GM21360 (cell line): ENCODE measurements around the gene FRYL.

Experiments
- ATAC-seq: cut with Tn5 transposase; IDR thresholded peaks from one replicate; pipeline ENCODE4 v1.9.1; 2021; ENCODE audit warnings: mild to moderate bottlenecking, moderate library complexity; ENCODE audit not compliant: unreplicated experiment

The FRYL gene

GRCh38 chr4:48570646-48571220 is 209.3 kb downstream of the FRYL start:
- no peak for ATAC-seq

GRCh38 chr4:48566034-48566384 is 214.1 kb downstream of the FRYL start:
- no peak for ATAC-seq

- ATAC-seq, result no peak
Measured at GRCh38 chr4:48565362-48566033, 214.6 kb downstream of the FRYL start.

- ATAC-seq, result no peak
Measured at GRCh38 chr4:48564151-48564550, 215.9 kb downstream of the FRYL start.

- no peak for ATAC-seq
Measured at GRCh38 chr4:48558819-48559218, 221.3 kb downstream of the FRYL start.

- no peak for ATAC-seq
Measured at GRCh38 chr4:48558026-48558425, 222.1 kb downstream of the FRYL start.

- ATAC-seq, result no peak
Measured at GRCh38 chr4:48557478-48557877, 222.6 kb downstream of the FRYL start.

- ATAC-seq, result no peak
Measured at GRCh38 chr4:48556268-48556667, 223.8 kb downstream of the FRYL start.

GRCh38 chr4:48554606-48555005 is 225.5 kb downstream of the FRYL start:
- ATAC-seq, result no peak

- ATAC-seq, result no peak
Measured at GRCh38 chr4:48553720-48554119, 226.4 kb downstream of the FRYL start.

- no peak for ATAC-seq
Measured at GRCh38 chr4:48546336-48546735, 233.7 kb downstream of the FRYL start.

- ATAC-seq, result no peak
Measured at GRCh38 chr4:48543796-48544195, 236.3 kb downstream of the FRYL start.

GRCh38 chr4:48542888-48543287 is 237.2 kb downstream of the FRYL start:
- no peak for ATAC-seq

- no peak for ATAC-seq
Measured at GRCh38 chr4:48539597-48539996, 240.5 kb downstream of the FRYL start.

GRCh38 chr4:48538358-48538757 is 241.7 kb downstream of the FRYL start:
- no peak for ATAC-seq

- ATAC-seq, result no peak
Measured at GRCh38 chr4:48526406-48526805, 253.7 kb downstream of the FRYL start.

GRCh38 chr4:48518143-48518542 is 261.9 kb downstream of the FRYL start:
- ATAC-seq, result no peak

GRCh38 chr4:48509543-48509942 is 270.5 kb downstream of the FRYL start:
- ATAC-seq, result no peak

GRCh38 chr4:48506716-48507115 is 273.4 kb downstream of the FRYL start:
- no peak for ATAC-seq

GRCh38 chr4:48504352-48504751 is 275.7 kb downstream of the FRYL start:
- no peak for ATAC-seq

- no peak for ATAC-seq
Measured at GRCh38 chr4:48504026-48504330, 276.1 kb downstream of the FRYL start.

GRCh38 chr4:48503233-48504025 is 276.6 kb downstream of the FRYL start:
- ATAC-seq, result no peak
